Measurements from ENCODE around the gene NUDT14.

The NUDT14 gene

DNA sequence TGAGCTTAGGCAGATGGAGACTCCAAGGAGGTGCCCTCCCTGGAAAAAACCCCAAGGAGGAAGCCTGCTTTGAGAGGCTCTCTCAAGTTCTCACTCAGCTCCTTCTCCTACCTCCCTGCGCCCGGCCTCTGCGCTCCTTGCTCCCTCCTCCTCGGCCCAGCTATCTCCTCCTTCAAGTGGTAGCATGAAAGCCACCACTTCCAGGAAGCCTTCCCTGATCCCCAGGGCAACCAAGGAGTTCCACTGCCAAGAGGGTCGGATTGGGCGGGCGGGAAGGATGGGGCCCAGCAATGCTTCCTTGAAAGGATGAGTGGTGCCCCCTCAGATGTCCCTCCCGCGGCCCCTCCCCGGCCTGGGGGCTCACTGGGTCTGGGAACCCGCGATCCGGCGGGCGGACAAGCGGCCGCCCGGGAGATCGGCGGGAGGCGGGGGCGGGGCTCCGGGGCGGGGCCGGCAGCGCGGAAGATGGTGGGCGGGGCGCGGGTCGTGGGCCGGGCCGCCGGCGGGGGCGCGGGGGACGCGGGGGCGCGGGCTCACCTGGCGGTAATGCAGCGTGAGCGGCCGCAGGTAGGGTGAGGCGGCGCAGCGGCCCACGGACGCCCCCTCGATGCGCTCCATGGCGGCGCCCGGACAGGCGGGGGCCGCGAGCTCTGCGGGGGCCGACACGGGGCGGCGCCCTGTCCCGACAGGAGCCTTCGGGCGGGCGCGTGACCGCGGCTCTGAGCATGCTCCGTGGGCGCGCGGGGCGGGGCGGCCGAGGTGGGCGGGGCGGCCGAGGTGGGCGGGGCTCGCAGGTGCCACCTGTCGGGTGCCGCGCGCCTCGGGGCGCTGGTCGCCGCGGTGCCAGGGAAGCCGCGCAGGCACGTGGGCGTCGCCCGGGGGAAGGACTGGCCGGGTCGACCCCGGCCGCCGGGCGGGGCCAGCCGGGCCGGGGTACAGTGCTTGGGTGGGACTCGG is at the start of gene NUDT14:
NUDT14 (minus strand) TSS at position 721 of the 957 bp plus-strand sequence; CDS start at position 618, 103 bp downstream.
- no peak for FAIRE-seq

GRCh38 chr14:105229099-105229655 is 48.1 kb upstream of the NUDT14 start:
- no peak for FAIRE-seq

DNA sequence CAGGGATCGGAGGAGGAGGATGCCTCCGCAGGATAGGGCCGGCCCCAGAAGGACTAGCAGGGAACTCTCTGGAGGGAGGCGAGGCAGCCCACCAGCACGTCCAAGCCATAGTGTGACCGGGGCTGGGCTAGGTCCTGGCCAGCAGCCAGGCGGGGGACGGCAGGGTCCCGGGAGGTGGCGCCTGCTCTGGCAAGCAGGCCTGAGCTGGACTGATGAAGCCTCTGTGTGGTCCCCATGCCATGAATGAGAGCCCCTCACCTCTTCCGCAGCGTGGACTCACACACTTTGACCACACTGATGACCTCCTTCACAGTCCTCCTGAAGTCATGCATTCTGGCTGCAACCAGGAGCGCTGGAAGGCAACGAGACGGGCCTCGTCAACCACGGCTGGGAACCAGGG is 47.5 kb upstream of the NUDT14 start:
- no peak for FAIRE-seq

- no peak for FAIRE-seq
Measured at GRCh38 chr14:105227346-105227745, 46.2 kb upstream of the NUDT14 start.

DNA sequence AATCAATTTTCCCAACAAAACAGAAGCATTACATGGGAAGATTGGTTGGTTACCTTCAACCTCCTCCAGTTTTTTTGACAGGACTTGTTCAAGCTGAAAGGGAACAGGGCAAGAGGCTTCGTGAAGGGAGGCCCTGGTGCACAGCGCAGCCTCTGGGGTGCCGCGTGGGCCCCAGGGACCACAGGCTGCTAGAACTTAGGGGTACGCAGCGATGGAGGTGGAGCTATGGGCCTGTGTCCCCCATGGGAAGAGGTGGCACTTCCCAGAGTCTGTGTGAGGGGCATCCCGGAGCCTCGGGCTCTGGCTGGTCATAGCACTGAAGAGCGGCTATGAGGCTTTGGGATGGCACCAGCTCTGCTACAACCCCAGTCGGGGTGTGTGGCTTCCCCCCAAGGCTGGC is 45.1 kb upstream of the NUDT14 start:
- FAIRE-seq = no peak

DNA sequence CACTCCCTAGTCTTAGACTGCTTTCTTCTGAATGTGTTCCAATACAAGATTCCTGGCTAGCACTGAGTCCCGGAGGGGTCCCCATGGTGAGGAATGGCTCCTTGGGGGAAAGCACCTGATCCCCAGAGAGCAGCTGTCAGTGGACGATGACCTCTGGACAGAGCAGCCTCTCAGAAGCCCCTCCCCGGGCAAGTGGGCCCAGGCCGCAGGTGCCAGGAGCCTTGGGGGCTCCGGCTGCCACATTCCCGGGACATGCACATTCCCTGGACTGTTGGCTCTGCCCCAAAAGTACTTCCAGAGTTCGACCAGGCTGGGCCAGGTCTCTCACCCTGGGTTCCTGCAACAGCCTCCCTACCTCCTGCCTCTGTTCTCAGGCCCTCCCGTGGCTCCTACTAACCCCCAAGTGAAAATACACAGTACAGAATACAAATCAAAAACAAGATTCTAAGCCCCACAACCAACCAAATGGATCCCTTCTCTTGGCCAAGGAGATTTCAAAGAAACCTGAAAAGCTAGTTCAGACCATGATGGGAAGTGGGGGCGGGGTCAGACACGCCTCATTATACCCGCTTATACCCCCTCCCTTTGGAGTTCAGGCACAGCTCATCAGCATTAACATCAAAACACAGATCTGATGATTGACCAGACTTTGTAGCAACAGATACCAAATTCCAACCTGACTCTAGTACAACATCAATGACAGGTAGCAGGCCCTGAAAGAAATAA is 43.9 kb upstream of the NUDT14 start:
- no peak for FAIRE-seq

GRCh38 chr14:105223770-105224544 is 42.8 kb upstream of the NUDT14 start:
- FAIRE-seq = no peak

- FAIRE-seq = no peak
Measured at GRCh38 chr14:105223260-105223659, 42.1 kb upstream of the NUDT14 start.

GRCh38 chr14:105221598-105222178 is 40.6 kb upstream of the NUDT14 start:
- FAIRE-seq = no peak

DNA sequence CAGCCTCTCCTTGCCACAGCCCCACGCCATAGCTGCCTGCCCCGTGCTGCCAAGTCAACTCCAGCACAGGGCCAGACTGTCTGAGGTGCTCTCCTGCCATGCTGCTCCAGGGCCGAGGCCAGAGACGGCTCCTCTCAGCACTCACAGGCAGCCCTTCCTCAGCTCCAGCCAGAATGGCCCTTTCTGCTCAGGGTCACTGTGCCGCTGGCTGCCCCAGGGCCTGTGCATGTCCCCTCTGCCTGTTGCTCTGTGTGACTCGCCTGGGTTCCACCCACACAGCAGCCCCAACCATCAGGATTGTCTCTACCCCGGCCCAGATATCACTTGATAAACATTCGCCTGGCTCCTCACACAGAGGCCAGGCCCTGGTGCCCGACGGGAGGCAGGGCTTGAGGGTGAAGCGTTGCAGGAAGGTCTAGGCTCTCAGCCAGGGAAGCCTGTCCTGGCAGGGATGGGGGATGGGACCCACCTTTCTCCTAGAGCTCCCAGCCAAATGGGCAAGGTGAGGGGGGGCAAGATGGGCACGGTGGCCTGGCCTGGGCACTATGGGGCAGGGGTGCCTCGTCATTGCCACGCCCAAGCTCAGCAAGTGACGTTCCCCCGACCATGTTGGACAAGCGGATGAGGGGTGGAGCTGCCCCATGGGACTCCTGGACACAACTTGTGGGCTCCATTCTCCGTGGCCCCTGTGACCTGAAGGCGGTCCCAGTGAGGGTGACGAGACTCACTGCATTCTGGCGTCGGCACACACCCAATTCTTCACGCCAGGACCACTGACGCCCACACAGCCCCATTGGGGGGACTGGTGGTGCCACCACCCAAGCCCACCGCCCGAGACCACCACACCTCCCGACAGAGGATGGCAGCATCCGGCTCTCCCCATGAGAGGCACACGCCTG is 39.8 kb upstream of the NUDT14 start:
- no peak for FAIRE-seq

- FAIRE-seq = no peak
Measured at GRCh38 chr14:105219753-105220152, 38.6 kb upstream of the NUDT14 start.

DNA sequence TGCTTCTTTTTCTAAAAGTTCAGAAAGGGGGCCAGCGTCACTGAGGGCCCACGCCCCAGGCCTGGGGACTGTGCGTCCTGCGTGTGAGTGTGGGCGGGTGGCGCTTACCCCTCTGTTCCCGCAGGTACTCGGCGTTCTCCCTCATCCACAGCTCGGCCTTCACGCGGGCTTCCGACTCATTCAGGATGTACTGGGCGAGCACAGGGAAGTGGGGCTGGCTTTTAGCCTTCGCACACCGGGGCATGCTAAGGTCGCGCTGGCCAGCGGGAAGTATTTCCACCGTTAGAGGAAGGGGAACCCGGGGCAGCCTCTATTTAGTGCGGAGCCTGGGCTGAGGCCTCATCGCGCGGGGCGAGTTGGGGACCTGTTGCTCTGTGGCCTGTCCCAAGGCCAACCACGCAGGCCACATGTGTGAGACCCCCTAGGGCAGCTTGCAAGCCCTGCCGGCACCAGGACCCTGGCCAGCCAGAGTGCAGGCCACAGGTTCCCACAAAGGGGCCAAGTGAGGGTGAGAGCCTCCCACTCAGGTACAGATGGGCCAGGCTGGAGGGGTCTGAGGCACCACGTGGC is 38.0 kb upstream of the NUDT14 start:
- FAIRE-seq = no peak

DNA sequence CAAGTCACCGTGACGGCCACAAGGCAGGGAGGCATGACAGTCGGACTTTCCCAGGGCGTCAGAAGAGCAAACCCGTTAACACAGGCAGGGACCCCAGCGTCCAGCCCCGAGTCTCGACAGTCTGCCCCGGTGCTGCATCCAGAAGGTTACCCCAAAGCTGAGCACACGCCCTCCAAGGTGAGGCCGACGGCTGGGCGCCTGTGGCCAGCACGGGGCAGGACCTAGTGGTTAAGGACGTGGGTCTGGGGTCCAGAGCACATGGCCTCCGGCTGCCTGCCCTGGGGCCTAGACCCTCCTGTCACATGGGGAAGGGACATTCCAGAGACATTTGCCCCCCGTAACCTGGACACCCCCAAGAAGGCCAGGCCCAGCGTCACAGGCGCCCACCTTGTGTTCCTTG is 37.5 kb upstream of the NUDT14 start:
- FAIRE-seq = no peak

- FAIRE-seq = no peak
Measured at GRCh38 chr14:105217774-105218173, 36.7 kb upstream of the NUDT14 start.

- no peak for FAIRE-seq
Measured at GRCh38 chr14:105216490-105217247, 35.6 kb upstream of the NUDT14 start.

DNA sequence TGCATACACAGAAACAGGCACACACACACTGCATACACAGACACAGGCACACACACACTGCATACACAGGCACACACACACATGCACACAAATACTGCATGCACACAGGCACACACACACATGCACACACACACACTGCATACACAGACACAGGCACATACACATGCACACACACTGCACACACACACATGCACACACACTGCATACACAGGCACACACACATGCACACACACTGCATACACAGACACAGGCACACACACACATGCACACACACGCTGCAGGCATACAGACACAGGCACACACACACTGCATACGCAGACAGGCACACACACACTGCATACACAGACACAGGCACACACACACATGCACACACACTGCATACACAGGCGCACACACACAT is 34.5 kb upstream of the NUDT14 start:
- no peak for FAIRE-seq

DNA sequence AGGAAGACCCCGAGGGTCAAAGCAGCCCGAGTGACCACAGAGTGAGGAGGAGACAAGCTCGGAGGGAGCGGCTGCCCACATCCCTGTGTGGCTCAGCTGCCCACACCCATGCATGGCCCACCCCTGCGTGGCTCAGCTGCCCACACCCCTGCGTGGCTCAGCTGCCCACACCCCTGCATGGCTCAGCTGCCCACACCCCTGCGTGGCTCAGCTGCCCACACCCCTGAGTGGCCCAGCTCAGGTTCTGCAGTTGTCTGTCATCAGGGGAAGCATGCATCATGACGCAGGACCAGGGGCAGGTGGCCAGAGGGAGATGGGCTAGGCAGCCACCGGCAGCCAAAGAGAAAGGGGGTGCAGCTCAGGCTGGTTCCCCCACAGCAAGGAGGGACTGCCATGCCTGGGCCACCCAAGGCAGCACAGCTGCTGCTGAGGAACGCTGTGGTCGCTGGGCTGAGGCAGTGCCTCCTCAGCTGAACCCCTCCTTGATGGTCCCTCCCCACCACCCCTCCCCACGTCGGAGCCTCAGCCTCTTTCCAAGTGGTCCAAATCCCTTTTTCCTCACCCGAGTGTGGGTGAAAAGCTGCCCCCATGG is 33.3 kb upstream of the NUDT14 start:
- FAIRE-seq = no peak

DNA sequence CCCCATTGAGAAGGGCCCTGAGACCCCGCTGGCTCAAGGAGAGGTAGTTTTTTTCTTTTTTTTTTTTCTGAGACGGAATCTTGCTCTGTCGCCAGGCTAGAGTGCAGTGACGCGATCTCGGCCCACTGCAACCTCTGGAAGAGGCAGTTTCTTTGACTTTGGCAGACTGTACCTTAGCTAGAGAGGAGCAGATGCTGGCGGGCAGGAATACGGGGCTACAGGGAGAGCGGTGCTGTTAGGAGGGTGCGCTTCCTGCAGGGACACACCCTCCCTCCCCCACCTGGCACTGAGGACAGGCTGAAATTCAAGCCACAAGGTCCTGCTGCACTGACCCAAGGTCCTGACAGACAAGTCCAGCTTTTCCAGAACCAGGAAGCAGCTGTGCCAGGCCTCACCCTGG is 32.2 kb upstream of the NUDT14 start:
- no peak for FAIRE-seq

GRCh38 chr14:105212541-105213300 is 31.6 kb upstream of the NUDT14 start:
- FAIRE-seq = no peak

All from colon (tissue), 2 donors.